Astrocyte (in vitro differentiated cells and primary cell): ENCODE data around the gene REL. TPM values are rescaled to one million over a fixed set of nuclear protein-coding genes. Genes with fewer than 3 reads are reported as not detected.

ENCODE experiments used
- DNase-seq: peaks from one replicate; pipeline ENCODE4 v3.0.0-alpha.2; 2010; ENCODE audit warnings: low read depth
- FAIRE-seq: peaks from 2 replicates; lab custom pipeline; 2011; peaks lifted over from hg19 to GRCh38; lab: Jason Lieb, UNC
- H2AFZ ChIP-seq: 2 replicates; pipeline ENCODE4 v1.6.0; 2012; ENCODE audit warnings: low read depth, low read length, inconsistent platforms
- H3K27ac ChIP-seq: 2 replicates; pipeline ENCODE4 v1.5.1; 2011; ENCODE audit warnings: low read depth, low read length, inconsistent platforms
- H3K27me3 ChIP-seq: 2 replicates; pipeline ENCODE4 v1.6.0; 2011; ENCODE audit warnings: low read length, inconsistent platforms; ENCODE audit not compliant: insufficient read depth
- H3K36me3 ChIP-seq: 2 replicates; pipeline ENCODE4 v1.5.1; 2011; ENCODE audit warnings: low read length, inconsistent platforms; ENCODE audit not compliant: insufficient read depth
- H3K4me1 ChIP-seq: 2 replicates; pipeline ENCODE4 v1.5.1; 2011; ENCODE audit warnings: low read length, inconsistent platforms; ENCODE audit not compliant: insufficient read depth
- H3K4me2 ChIP-seq: 2 replicates; pipeline ENCODE4 v1.6.0; 2012; ENCODE audit warnings: low read length, inconsistent platforms
- H3K4me3 ChIP-seq: 2 replicates; pipeline ENCODE4 v1.5.1; 2011; ENCODE audit warnings: low read depth, mild to moderate bottlenecking, low read length, inconsistent platforms; ENCODE audit not compliant: insufficient read depth
- H3K79me2 ChIP-seq: 2 replicates; pipeline ENCODE4 v1.6.0; 2012; ENCODE audit warnings: mild to moderate bottlenecking, low read length, inconsistent platforms; ENCODE audit not compliant: insufficient read depth
- H3K9ac ChIP-seq: 2 replicates; pipeline ENCODE4 v1.6.0; 2012; ENCODE audit warnings: mild to moderate bottlenecking, low read length, inconsistent platforms
- H3K9me3 ChIP-seq: 2 replicates; pipeline ENCODE4 v1.5.1; 2012; ENCODE audit warnings: low read depth, mild to moderate bottlenecking, low read length, inconsistent platforms; ENCODE audit not compliant: insufficient read depth
- H4K20me1 ChIP-seq: 2 replicates; pipeline ENCODE4 v1.6.0; 2012; ENCODE audit warnings: low read length, inconsistent platforms; ENCODE audit not compliant: insufficient read depth
- H3K27ac Mint-ChIP-seq: one replicate; pipeline ENCODE4 v1.8.0; 2021; ENCODE audit warnings: mild to moderate bottlenecking, mixed read lengths; ENCODE audit not compliant: unreplicated experiment
- H3K27me3 Mint-ChIP-seq: one replicate; pipeline ENCODE4 v1.8.0; 2021; ENCODE audit warnings: low read depth, mixed read lengths; ENCODE audit not compliant: unreplicated experiment
- H3K36me3 Mint-ChIP-seq: one replicate; pipeline ENCODE4 v1.8.0; 2021; ENCODE audit warnings: low read depth, mixed read lengths; ENCODE audit not compliant: unreplicated experiment
- H3K4me1 Mint-ChIP-seq: one replicate; pipeline ENCODE4 v1.8.0; 2021; ENCODE audit warnings: low read depth, mixed read lengths; ENCODE audit not compliant: unreplicated experiment
- H3K4me3 Mint-ChIP-seq: one replicate; pipeline ENCODE4 v1.8.0; 2021; ENCODE audit warnings: mild to moderate bottlenecking, moderate library complexity, mixed read lengths; ENCODE audit not compliant: unreplicated experiment
- H3K9me3 Mint-ChIP-seq: one replicate; pipeline ENCODE4 v1.8.0; 2021; ENCODE audit warnings: mild to moderate bottlenecking, mixed read lengths; ENCODE audit not compliant: unreplicated experiment
- EZH2 ChIP-seq: IDR thresholded peaks from 2 replicates; pipeline ENCODE4 v1.6.1; 2012; ENCODE audit warnings: mild to moderate bottlenecking, low read length, inconsistent platforms; ENCODE audit not compliant: insufficient read depth
- total RNA-seq: library from RNA; stranded (reverse); gene quantifications from 2 replicates; pipeline ENCODE4 v1.2.1, GENCODE V29; 2021
- TF ChIP-seq, protein P1 (sequence below): IDR thresholded peaks from 2 replicates; pipeline ENCODE4 v1.5.1; 2011; ENCODE audit warnings: low read depth, mild to moderate bottlenecking, inconsistent platforms, low read length, moderate library complexity; ENCODE audit not compliant: insufficient read depth

Gene REL
- total RNA-seq, 1 donor from 2014 or later: 6.5 TPM

- Histone ChIP-seq H3K36me3 (peaks cover 4% of the 10 kb centered on the region), H3K27ac (no peak overlapping the region), H3K4me1 (peaks cover 8% of the 10 kb centered on the region), H3K9me3 (no peaks in the 10 kb centered on the region), H4K20me1 (no peaks in the 10 kb centered on the region), H3K4me2 (no peak overlapping the region), H3K4me3 (no peak overlapping the region), H2AFZ (no peak overlapping the region), H3K79me2 (no peaks in the 10 kb centered on the region), H3K27me3 (no peaks in the 10 kb centered on the region), H3K9ac (no peak overlapping the region)
- DNase-seq (no peak), FAIRE-seq (no peak)
- H3K4me1 Mint-ChIP-seq: peaks cover 5% of the 10 kb centered on the region
- H3K9me3 Mint-ChIP-seq: no peaks in the 10 kb centered on the region
- no peak overlapping the region for H3K27ac Mint-ChIP-seq
- TF ChIP-seq, protein P1, sequence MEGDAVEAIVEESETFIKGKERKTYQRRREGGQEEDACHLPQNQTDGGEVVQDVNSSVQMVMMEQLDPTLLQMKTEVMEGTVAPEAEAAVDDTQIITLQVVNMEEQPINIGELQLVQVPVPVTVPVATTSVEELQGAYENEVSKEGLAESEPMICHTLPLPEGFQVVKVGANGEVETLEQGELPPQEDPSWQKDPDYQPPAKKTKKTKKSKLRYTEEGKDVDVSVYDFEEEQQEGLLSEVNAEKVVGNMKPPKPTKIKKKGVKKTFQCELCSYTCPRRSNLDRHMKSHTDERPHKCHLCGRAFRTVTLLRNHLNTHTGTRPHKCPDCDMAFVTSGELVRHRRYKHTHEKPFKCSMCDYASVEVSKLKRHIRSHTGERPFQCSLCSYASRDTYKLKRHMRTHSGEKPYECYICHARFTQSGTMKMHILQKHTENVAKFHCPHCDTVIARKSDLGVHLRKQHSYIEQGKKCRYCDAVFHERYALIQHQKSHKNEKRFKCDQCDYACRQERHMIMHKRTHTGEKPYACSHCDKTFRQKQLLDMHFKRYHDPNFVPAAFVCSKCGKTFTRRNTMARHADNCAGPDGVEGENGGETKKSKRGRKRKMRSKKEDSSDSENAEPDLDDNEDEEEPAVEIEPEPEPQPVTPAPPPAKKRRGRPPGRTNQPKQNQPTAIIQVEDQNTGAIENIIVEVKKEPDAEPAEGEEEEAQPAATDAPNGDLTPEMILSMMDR: no peak
- TF ChIP-seq EZH2: no peak
- no peak overlapping the region for H3K4me3 Mint-ChIP-seq
- peaks cover 9% of the 10 kb centered on the region for H3K36me3 Mint-ChIP-seq
- H3K27me3 Mint-ChIP-seq: no peaks in the 10 kb centered on the region
Measured at GRCh38 chr2:60957224-60957623, 75.8 kb downstream of the REL start.

DNA sequence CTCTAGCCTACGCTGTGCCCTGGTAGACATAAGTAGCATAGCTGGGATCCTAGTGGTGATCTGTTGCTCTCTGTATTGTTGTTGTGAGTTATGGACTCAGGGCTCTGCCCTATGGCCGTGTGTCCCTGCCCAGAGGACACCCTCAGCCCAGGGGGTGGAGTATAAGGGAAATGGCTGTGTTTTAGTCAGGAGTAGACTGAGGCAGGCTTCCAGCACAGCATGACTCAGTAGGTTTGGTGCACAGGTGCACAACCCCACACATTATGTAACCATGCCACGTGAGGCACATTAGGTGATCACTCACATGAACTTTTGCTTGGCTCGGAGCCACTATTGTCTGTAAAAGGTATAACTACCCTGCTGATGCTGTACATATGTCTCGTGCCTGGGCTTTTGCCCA lies 76.3 kb downstream of the REL start:
- FAIRE-seq (no peak), DNase-seq (no peak)
- Histone ChIP-seq H3K4me2 (no peak overlapping the region), H3K27me3 (no peaks in the 10 kb centered on the region), H3K36me3 (peaks cover 4% of the 10 kb centered on the region), H3K4me3 (no peak overlapping the region), H3K79me2 (no peaks in the 10 kb centered on the region), H4K20me1 (no peaks in the 10 kb centered on the region), H3K9ac (no peak overlapping the region), H2AFZ (no peak overlapping the region), H3K27ac (no peak overlapping the region), H3K9me3 (no peaks in the 10 kb centered on the region), H3K4me1 (peaks cover 8% of the 10 kb centered on the region)
- Mint-ChIP-seq H3K4me1 (peaks cover 5% of the 10 kb centered on the region), H3K36me3 (peaks cover 9% of the 10 kb centered on the region), H3K9me3 (no peaks in the 10 kb centered on the region), H3K27ac (no peak overlapping the region), H3K27me3 (no peaks in the 10 kb centered on the region), H3K4me3 (no peak overlapping the region)
- no peak for TF ChIP-seq EZH2
- TF ChIP-seq, protein P1: no peak

DNA sequence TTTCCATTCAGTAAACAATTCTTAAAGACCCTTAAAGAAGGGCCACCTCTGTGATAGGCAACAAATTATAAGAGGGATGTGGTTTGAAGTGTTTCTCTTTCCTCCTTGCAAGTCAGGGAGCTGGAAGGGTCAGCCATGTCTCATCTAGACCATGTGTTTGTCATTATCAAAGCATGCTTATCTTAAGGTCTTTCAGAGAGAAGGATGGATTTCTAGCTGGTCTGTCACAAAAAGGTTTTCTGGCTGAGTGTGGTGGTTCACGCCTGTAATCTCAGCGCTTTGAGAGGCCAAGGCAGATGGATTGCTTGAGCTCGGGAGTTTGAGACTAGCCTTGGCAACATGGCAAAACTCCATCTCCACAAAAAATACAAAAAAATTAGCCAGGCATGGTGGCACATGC lies 77.0 kb downstream of the REL start:
- Mint-ChIP-seq H3K4me1 (peaks cover 5% of the 10 kb centered on the region), H3K4me3 (no peak overlapping the region), H3K27ac (no peak overlapping the region), H3K36me3 (peaks cover 10% of the 10 kb centered on the region), H3K27me3 (no peaks in the 10 kb centered on the region), H3K9me3 (no peaks in the 10 kb centered on the region)
- no peaks in the 10 kb centered on the region for H3K9me3 ChIP-seq
- H3K79me2 ChIP-seq: no peaks in the 10 kb centered on the region
- H3K4me3 ChIP-seq: no peak overlapping the region
- H3K9ac ChIP-seq: no peak overlapping the region
- no peaks in the 10 kb centered on the region for H4K20me1 ChIP-seq
- H3K4me1 ChIP-seq: peaks cover 8% of the 10 kb centered on the region
- peak; percentile 39 for DNase-seq
- H3K27me3 ChIP-seq: no peaks in the 10 kb centered on the region
- FAIRE-seq: no peak
- H3K27ac ChIP-seq: peak overlapping the region; percentile 40
- TF ChIP-seq EZH2: no peak
- TF ChIP-seq, protein P1: no peak
- H2AFZ ChIP-seq: no peak overlapping the region
- peak overlapping the region; percentile 19 for H3K4me2 ChIP-seq
- peaks cover 4% of the 10 kb centered on the region for H3K36me3 ChIP-seq
